Stimulated activated CD8-positive, alpha-beta memory T cell treated with anti-CD3 and anti-CD28 coated beads, Interleukin-4, amount 100 ng/mL, for 48 hours (primary cell): ENCODE data around the gene ZNF207.
"Not testable (repeated sequence)": the region's sequence is repeated elsewhere in the genome, so short reads cannot be mapped to it uniquely, and the experiment has no call there.

Experiments used
- DNase-seq: peaks from one replicate; pipeline ENCODE4 v3.0.0-alpha.2; 2020

The ZNF207 gene

GRCh38 chr17:32349854-32350665, at the start of gene ZNF207:
TSS of gene ZNF207 (plus strand) at chr17:32350157. CDS start at chr17:32350286, 129 bp downstream.
- peak; percentile 96 for DNase-seq

DNA sequence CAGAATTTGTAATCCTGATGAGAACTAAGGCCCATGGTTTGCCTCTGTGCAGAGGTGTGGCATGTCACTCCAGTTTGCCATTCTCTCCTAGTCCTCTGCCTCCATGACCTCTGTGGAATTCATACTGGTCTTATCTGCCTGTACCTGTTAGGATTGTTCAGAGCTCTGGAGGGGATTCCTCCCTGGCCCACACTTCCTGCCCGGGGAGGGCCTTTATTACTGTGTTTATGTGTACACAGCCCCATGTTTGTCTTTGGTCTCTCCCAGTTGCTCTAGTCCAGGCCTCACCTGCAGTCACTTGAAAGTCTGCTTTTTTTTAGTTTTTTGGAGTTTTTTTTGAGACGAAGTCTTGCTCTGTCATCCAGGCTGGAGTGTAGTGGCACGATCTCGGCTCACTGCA, 47.9 kb upstream of the ZNF207 start:
- no peak for DNase-seq

- DNase-seq = no peak
Observed at GRCh38 chr17:32302860-32303649, 46.9 kb upstream of the ZNF207 start.

- no peak for DNase-seq
Observed at GRCh38 chr17:32303781-32304288, 46.1 kb upstream of the ZNF207 start.

DNA sequence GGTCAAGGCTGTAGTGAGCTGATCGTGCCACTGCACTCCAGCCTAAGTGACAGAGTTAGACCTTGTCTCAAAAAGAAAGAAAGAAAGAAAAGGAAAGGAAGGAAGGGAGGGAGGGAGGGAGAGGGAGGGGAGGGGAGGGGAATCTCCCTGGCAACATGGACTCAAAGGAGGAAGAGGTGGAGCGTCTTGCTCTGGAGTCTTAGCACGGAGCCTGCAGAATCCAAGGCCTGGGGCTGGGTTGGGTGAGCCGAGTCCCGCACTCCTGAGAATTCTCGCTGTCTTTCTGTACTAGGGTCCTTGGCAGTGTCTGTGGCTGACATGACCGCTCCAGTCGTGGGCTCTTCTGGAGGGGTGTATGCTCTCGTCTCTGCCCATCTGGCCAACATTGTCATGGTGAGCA, 44.9 kb upstream of the ZNF207 start:
- DNase-seq = no peak

DNA sequence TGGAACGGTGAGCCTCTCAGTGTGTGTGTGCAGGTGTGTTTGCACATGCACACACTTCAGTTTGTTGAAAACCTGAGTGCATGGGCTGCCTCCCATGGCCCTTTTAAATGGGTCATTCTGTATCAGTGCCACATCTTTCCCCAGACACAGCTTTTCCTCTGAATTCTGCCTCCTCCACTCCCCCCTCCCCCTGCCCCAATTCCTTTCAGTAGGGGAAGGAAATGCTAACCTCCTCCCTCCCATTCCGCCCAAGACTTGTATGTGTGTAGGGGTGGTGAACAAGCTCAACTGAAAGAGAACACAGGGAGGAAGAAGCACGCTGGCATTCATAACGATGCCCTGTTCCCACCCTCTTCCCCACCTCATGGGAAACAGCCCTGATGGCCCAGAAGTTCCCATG, 42.3 kb upstream of the ZNF207 start:
- no peak for DNase-seq

- DNase-seq = no peak
Observed at GRCh38 chr17:32311028-32311536, 38.9 kb upstream of the ZNF207 start.

GRCh38 chr17:32314636-32315035, 35.3 kb upstream of the ZNF207 start:
- DNase-seq = no peak

GRCh38 chr17:32315171-32315570, 34.8 kb upstream of the ZNF207 start:
- no peak for DNase-seq

DNA sequence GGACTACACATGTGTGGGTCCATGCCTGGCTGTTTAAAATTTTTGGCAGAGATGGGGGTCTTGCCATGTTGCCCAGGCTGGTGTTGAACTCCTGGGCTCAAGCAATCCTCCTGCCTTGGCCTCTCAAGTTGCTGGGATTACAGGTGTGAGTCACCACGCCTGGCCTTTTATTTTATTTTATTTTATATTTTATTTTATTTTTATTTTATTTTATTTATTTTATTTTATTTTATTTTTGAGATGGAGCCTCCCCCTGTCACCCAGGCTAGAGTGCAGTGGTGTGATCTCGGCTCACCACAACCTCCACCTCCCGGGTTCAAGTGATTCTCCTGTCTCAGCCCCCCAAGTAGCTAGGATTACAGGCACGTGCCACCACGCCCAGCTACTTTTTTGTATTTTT, 33.3 kb upstream of the ZNF207 start:
- not testable (repeated sequence) for DNase-seq

DNA sequence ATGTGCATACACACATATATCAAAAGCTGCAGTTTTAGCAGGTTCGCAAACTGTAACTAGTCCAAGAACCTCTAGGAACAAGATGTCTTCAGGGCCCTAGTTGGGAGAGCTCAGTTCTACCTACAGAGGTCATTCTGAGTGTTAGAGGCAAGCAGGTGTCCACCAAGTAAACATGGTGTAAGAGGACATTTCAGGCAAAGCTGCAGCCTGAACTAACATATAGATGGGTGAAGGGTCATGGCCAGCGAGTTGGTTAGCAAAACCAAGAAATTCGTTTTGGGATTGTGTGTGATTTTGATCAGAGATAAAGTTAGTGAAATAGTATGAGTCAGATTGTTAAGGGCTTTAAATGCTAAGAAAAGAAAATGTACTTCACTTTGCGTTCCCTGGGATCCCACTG, 32.6 kb upstream of the ZNF207 start:
- no peak for DNase-seq

- DNase-seq = no peak
Observed at GRCh38 chr17:32318071-32318470, 31.9 kb upstream of the ZNF207 start.

DNA sequence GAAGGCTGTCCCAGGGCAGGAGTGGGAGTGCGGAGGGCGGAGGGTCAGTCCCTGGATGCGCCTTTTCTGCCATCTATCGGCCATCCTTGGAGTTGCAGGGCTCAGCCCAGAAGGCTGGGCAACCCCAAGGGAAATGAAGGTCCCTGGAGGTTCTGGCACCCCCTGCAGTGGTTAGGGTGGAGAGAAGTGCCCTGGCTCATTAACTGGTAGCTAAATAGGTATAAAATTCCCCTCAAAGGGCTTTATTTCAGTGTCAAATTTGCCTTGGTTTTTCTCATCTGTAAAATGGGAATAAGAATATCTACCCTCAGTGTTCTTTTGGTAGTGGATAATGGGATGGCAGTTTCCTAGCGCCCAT, 30.4 kb upstream of the ZNF207 start:
- DNase-seq = peak; percentile 93

DNA sequence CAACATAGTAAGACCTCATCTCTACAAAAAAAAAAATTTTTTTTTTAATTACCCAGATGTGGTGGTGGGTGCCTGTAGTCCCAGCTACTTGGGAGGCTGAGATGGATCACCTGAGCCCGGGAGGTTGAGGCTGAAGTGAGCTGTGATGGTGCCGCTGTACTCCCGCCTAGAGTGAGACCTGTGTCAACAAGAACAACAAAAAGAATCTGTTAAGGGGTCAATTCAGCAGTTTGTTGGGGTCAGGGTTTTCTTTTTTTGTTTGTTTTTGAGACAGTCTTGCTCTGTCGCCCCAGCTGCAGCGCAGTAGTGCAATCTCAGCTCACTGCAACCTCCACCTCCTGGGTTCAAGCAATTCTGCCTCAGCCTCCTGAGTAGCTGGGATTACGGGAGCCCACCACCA, 29.9 kb upstream of the ZNF207 start:
- not testable (repeated sequence) for DNase-seq

- no peak for DNase-seq
Observed at GRCh38 chr17:32320847-32321246, 29.1 kb upstream of the ZNF207 start.

DNA sequence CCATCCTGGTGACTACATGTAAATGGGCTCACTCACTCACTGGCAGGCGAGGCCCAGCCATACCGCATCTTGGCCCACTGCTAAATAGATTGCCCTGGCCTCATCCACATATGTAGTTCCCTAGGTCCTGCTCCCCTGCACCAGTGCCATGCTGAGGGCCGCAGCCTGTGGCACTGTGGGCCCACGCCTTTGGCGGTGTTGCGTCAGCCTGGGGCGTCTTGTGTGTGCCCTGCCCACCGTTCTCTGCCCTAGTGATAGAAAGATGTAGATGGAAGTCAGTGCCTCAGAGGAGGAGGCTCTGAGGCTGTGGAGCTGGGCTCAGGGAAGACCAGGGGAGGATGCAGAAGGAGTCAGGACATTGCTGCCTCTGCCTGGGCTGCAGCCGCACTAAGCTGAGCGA, 26.9 kb upstream of the ZNF207 start:
- DNase-seq = no peak

GRCh38 chr17:32323811-32324491, 26.0 kb upstream of the ZNF207 start:
- peak; percentile 35 for DNase-seq

- no peak for DNase-seq
Observed at GRCh38 chr17:32327911-32328310, 22.0 kb upstream of the ZNF207 start.

DNA sequence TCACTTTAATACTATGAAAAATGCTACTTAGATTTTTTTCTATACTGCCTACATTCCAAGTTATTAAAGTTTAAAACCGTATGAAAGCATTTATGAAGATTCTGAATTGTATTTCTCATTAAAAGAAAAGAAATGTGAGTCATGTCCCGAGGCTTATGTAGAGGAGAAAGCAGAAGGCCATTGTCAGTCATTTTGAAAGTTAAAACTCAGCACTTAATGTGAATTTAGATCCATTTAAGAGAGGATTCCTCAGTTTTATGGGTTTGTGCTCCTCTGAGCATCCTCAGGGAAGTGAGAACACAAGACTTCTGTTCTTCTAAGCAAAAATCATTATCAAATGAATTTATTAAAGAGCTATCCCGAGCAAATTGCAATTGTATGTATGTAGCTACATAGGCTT, 19.8 kb upstream of the ZNF207 start:
- DNase-seq = no peak

DNA sequence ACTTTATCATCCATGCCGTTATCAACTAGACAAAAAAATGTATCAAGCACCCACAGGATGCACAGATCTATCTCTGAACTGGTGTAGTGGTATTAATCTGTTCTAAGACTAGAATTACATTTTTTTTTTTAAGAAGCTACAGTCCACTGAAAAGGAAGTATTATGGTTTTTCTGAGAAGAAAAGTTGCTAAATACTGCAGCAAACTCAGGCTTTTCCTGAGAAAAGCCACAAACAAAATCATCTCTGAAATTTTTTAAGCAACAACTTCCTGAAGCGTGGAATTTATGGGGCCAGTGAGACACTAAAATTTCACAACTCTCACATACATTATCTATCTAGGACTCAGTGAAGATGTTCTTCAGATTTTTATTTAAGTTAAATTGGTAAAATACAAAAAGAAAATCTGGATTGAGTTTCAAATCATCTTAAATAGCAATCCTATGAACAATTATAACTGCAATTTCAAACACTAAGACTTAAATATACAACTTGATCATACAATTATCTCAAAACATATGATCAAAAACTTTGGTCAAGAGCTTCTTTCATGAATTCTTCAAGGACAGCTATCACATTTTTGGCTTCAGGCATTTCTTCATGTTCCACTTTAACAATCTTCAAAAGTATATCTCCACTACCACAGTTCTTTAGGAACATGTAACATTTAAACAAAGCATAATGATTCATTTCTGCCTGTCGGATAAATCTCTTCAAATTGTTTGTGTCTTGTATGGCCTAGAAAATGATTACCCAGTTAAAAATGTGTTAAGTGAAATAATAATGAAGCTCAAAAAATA, 18.5 kb upstream of the ZNF207 start:
- DNase-seq = no peak

- no peak for DNase-seq
Observed at GRCh38 chr17:32333187-32333586, 16.8 kb upstream of the ZNF207 start.

DNA sequence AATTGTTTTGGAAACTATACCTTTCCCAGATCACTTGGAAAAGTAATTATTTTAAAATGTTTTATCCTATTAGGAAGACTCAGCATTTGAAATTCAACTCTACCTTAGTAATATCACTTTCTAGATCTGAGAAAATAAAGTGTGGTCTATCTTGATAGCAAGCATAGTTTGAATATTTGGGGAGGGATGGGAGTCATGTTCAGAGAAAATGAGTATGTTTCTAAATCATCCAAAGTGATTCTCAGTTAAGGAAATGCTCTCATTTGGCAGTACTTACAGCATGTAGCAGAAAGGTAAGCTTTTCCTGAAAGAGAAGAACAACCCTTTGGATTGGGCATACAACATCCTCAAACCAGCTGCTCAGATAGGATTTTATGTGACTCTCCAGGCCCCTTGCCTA, 14.9 kb upstream of the ZNF207 start:
- DNase-seq = no peak
